Natural killer cell treated with Interleukin-12 subunit alpha and Interleukin-12 subunit beta and Interleukin-15 and Interleukin-18, amount 100 ng/mL, for 72 hours (primary cell): ENCODE data around the gene RELT. TPM values are rescaled to one million over a fixed set of nuclear protein-coding genes. Genes with fewer than 3 reads are reported as not detected.

ENCODE experiments used
- ATAC-seq, 2 donors: fragments of 150-1000 bp; cut with Tn5 transposase in 1 of 2; sonication (Bioruptor Pico), chemical (Tn5 transposase) in 1 of 2; 2 replicates each; pipeline ENCODE4 v1.10.0; 2021
- DNase-seq: peaks from one replicate; pipeline ENCODE4 v3.0.0; 2022; ENCODE audit warnings: low spot score
- H3K27ac Mint-ChIP-seq, 2 donors: 1 replicate in 1 of 2; 2 replicates in 1 of 2; pipeline ENCODE4 v1.8.0; 2022; ENCODE audit warnings: mixed read lengths in 2 of 2, mild to moderate bottlenecking in 1 of 2, moderate library complexity in 1 of 2
- H3K27me3 Mint-ChIP-seq, 2 donors: 1 replicate in 1 of 2; 2 replicates in 1 of 2; pipeline ENCODE4 v1.8.0; 2022; ENCODE audit warnings: mixed read lengths in 2 of 2
- H3K36me3 Mint-ChIP-seq: one replicate; pipeline ENCODE4 v1.8.0; 2022; ENCODE audit warnings: mixed read lengths
- H3K4me1 Mint-ChIP-seq, 2 donors: 1 replicate in 1 of 2; 2 replicates in 1 of 2; pipeline ENCODE4 v1.8.0; 2022; ENCODE audit warnings: low read depth in 2 of 2, mixed read lengths in 2 of 2, mild to moderate bottlenecking in 1 of 2
- H3K4me3 Mint-ChIP-seq: one replicate; pipeline ENCODE4 v1.8.0; 2022; ENCODE audit warnings: mixed read lengths
- H3K9me3 Mint-ChIP-seq: 2 replicates; pipeline ENCODE4 v1.8.0; 2022; ENCODE audit warnings: mixed read lengths
- total RNA-seq, 2 donors: library from RNA; stranded (reverse); gene quantifications; one replicate each; pipeline ENCODE4 v1.2.3, GENCODE V29; 2022

Gene RELT
- total RNA-seq, 2 donors from 2014 or later, result 46.5 to 58.0 TPM

GRCh38 chr11:73340164-73340563, 36.0 kb upstream of the RELT start:
- Mint-ChIP-seq H3K27me3 (peaks cover 6 to 7% of the 10 kb centered on the region in 2 donors), H3K4me3 (no peak overlapping the region), H3K27ac (no peak overlapping the region), H3K4me1 (peaks cover 0 to 2% of the 10 kb centered on the region in 2 donors), H3K9me3 (no peaks in the 10 kb centered on the region), H3K36me3 (no peaks in the 10 kb centered on the region)
- DNase-seq, result no peak
- ATAC-seq, result no peak

GRCh38 chr11:73342633-73343032, 33.6 kb upstream of the RELT start:
- peaks cover 0 to 7% of the 10 kb centered on the region in 2 donors for H3K27me3 Mint-ChIP-seq
- ATAC-seq (no peak), DNase-seq (no peak)
- no peaks in the 10 kb centered on the region for H3K36me3 Mint-ChIP-seq
- H3K4me1 Mint-ChIP-seq, result no peaks in the 10 kb centered on the region
- H3K27ac Mint-ChIP-seq, result no peak overlapping the region
- H3K4me3 Mint-ChIP-seq, result no peak overlapping the region
- H3K9me3 Mint-ChIP-seq, result no peaks in the 10 kb centered on the region

GRCh38 chr11:73343076-73343873, 32.9 kb upstream of the RELT start:
- DNase-seq (no peak), ATAC-seq (no peak)
- Mint-ChIP-seq H3K4me1 (no peaks in the 10 kb centered on the region), H3K27me3 (peaks cover 0 to 7% of the 10 kb centered on the region in 2 donors), H3K4me3 (no peak overlapping the region), H3K9me3 (no peaks in the 10 kb centered on the region), H3K27ac (no peak overlapping the region), H3K36me3 (no peaks in the 10 kb centered on the region)

- no peak overlapping the region for H3K27ac Mint-ChIP-seq
- no peaks in the 10 kb centered on the region for H3K9me3 Mint-ChIP-seq
- H3K4me1 Mint-ChIP-seq, result no peaks in the 10 kb centered on the region
- H3K36me3 Mint-ChIP-seq, result no peaks in the 10 kb centered on the region
- H3K4me3 Mint-ChIP-seq, result no peak overlapping the region
- DNase-seq (no peak), ATAC-seq (no peak)
- peaks cover 0 to 7% of the 10 kb centered on the region in 2 donors for H3K27me3 Mint-ChIP-seq
Observed at GRCh38 chr11:73344191-73344607, 32.0 kb upstream of the RELT start.

DNA sequence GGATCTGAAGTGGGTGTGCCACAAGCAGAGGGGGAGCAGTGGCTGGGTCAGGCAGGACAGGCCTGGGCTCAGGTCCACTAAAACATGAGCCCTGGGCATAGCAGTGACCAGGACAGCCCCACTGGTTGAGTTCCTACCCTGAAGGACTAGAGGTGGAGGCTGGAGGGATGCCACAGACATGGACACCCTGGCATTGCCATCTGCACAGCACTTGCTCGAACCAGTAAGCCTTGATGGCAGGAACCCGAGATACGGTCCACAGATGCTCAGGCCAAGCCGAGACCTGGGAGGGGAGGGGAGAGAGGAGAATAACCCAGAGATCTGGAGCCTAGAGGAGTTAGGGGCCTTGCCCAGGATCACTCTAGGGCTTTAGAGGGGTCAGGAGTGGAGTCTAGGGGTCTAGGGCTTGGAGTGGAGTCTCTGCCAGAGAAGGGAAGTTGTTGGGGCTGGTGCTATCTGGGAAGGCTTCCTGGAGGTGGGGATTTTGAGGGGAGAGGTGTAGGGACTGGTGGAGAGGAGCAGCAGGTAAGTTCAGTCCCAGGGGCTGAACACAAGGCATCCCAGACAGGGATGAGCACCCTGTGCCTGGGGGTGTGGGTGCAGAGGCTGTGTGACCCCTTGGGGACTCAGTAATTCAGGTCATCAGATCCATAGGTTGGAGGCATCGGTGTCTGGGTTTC, 30.6 kb upstream of the RELT start:
- DNase-seq (no peak), ATAC-seq (no peak)
- Mint-ChIP-seq H3K27ac (no peak overlapping the region), H3K4me1 (no peaks in the 10 kb centered on the region), H3K4me3 (no peak overlapping the region), H3K36me3 (no peaks in the 10 kb centered on the region), H3K27me3 (peaks cover 0 to 7% of the 10 kb centered on the region in 2 donors), H3K9me3 (no peaks in the 10 kb centered on the region)

- H3K4me3 Mint-ChIP-seq, result no peak overlapping the region
- no peaks in the 10 kb centered on the region for H3K9me3 Mint-ChIP-seq
- H3K27ac Mint-ChIP-seq, result no peak overlapping the region
- peaks cover 0 to 5% of the 10 kb centered on the region in 2 donors for H3K27me3 Mint-ChIP-seq
- H3K4me1 Mint-ChIP-seq, result peaks cover 0 to 3% of the 10 kb centered on the region in 2 donors
- no peaks in the 10 kb centered on the region for H3K36me3 Mint-ChIP-seq
- ATAC-seq (no peak), DNase-seq (no peak)
Observed at GRCh38 chr11:73346186-73346935, 29.8 kb upstream of the RELT start.

DNA sequence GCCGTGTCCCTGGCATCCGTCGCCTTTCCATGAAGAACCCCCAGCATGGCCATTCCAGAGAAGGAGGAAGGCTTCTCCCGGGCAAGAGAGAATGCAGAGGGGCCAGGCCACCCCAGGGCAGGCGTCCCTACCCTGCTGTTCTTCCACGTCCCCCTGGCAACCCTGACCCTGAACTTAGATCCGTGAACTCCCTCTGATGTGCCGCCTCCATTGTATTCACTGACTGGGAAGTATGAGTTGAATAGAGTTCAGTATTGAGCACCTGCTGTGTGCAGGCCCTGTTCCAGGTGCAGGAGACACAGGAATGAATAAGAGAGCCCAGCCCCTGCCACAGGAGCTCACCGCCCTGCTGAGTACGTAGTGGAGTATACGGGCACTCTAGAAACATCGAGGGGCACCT, 29.1 kb upstream of the RELT start:
- H3K9me3 Mint-ChIP-seq, result no peaks in the 10 kb centered on the region
- peaks cover 0 to 3% of the 10 kb centered on the region in 2 donors for H3K4me1 Mint-ChIP-seq
- no peak overlapping the region for H3K4me3 Mint-ChIP-seq
- DNase-seq, result no peak
- no peak for ATAC-seq
- no peak overlapping the region for H3K27ac Mint-ChIP-seq
- H3K27me3 Mint-ChIP-seq, result no peaks in the 10 kb centered on the region
- H3K36me3 Mint-ChIP-seq, result no peaks in the 10 kb centered on the region

- Mint-ChIP-seq H3K4me1 (peaks cover 0 to 3% of the 10 kb centered on the region in 2 donors), H3K27ac (no peak overlapping the region), H3K36me3 (no peaks in the 10 kb centered on the region), H3K4me3 (no peak overlapping the region), H3K27me3 (no peaks in the 10 kb centered on the region), H3K9me3 (no peaks in the 10 kb centered on the region)
- no peak for DNase-seq
- ATAC-seq, result no peak
Observed at GRCh38 chr11:73348838-73349237, 27.4 kb upstream of the RELT start.

GRCh38 chr11:73349633-73350032, 26.6 kb upstream of the RELT start:
- H3K27ac Mint-ChIP-seq, result no peak overlapping the region
- ATAC-seq, result no peak
- H3K36me3 Mint-ChIP-seq, result no peaks in the 10 kb centered on the region
- no peak for DNase-seq
- H3K9me3 Mint-ChIP-seq, result no peaks in the 10 kb centered on the region
- no peaks in the 10 kb centered on the region for H3K27me3 Mint-ChIP-seq
- no peak overlapping the region for H3K4me3 Mint-ChIP-seq
- peaks cover 0 to 3% of the 10 kb centered on the region in 2 donors for H3K4me1 Mint-ChIP-seq

GRCh38 chr11:73350908-73351636, 25.1 kb upstream of the RELT start:
- H3K27me3 Mint-ChIP-seq, result no peaks in the 10 kb centered on the region
- H3K4me3 Mint-ChIP-seq, result no peak overlapping the region
- H3K36me3 Mint-ChIP-seq, result no peaks in the 10 kb centered on the region
- DNase-seq (no peak), ATAC-seq (peak; percentile 70 to 71)
- H3K27ac Mint-ChIP-seq, result no peak overlapping the region
- H3K4me1 Mint-ChIP-seq, result peaks cover 0 to 3% of the 10 kb centered on the region in 2 donors
- H3K9me3 Mint-ChIP-seq, result no peaks in the 10 kb centered on the region

GRCh38 chr11:73353422-73353821, 22.8 kb upstream of the RELT start:
- Mint-ChIP-seq H3K27ac (no peak overlapping the region), H3K4me3 (no peak overlapping the region), H3K9me3 (no peaks in the 10 kb centered on the region), H3K36me3 (no peaks in the 10 kb centered on the region), H3K4me1 (peaks cover 0 to 3% of the 10 kb centered on the region in 2 donors), H3K27me3 (no peaks in the 10 kb centered on the region)
- no peak for ATAC-seq
- DNase-seq, result no peak

- peak overlapping the region in 1 of 2 donors; percentile 19 for H3K27ac Mint-ChIP-seq
- ATAC-seq, result no peak
Observed at GRCh38 chr11:73355109-73355508, 21.1 kb upstream of the RELT start.

More at GRCh38 chr11:73355109-73355508, 21.1 kb upstream of the RELT start:
- Mint-ChIP-seq H3K9me3 (no peaks in the 10 kb centered on the region), H3K4me3 (no peak overlapping the region), H3K4me1 (peaks cover 0 to 3% of the 10 kb centered on the region in 2 donors), H3K27me3 (no peaks in the 10 kb centered on the region), H3K36me3 (no peaks in the 10 kb centered on the region)
- DNase-seq, result no peak
